Amniotic epithelial cell (primary cell): Measurements from ENCODE around the gene SAA2.
"Not testable (repeated sequence)": the region's sequence is repeated elsewhere in the genome, so short reads cannot be mapped to it uniquely, and the experiment has no call there.

ENCODE experiments used
- DNase-seq: peaks from one replicate; pipeline ENCODE4 v3.0.0-alpha.2; 2010; ENCODE audit warnings: low read depth

Gene SAA2

DNA sequence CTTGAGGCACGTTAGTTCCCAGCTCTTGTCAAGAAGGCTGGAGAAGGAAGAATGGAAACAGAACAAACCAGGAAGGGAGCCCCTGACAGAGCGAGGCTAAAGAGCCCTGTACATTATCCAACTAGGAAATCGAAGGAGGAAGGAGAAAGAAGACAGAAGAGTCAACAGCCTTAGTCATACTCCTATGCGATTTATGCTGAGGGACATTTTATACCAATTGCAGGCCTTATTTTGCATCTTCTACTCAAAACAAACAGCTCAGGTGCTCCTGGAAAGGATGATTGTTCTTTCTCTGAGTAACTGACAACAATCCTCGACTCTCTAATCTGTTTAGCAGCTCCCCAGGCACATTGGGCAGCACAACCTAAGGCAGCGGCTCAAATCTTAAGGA is 1.3 kb downstream of the SAA2 start:
- not testable (repeated sequence) for DNase-seq

GRCh38 chr11:18246379-18247190 is 1.9 kb downstream of the SAA2 start:
- not testable (repeated sequence) for DNase-seq

- peak; percentile 27 for DNase-seq
Measured at GRCh38 chr11:18245396-18245795, 3.1 kb downstream of the SAA2 start.

- peak; percentile 67 for DNase-seq
Measured at GRCh38 chr11:18243783-18244362, 4.6 kb downstream of the SAA2 start.

GRCh38 chr11:18239655-18240054 is 8.8 kb downstream of the SAA2 start:
- no peak for DNase-seq

GRCh38 chr11:18236664-18237356 is 11.7 kb downstream of the SAA2 start, which contains the start of gene SAA4:
TSS of gene SAA4 (minus strand) at chr11:18236802. CDS start at chr11:18235926, 876 bp downstream.
- no peak for DNase-seq

DNA sequence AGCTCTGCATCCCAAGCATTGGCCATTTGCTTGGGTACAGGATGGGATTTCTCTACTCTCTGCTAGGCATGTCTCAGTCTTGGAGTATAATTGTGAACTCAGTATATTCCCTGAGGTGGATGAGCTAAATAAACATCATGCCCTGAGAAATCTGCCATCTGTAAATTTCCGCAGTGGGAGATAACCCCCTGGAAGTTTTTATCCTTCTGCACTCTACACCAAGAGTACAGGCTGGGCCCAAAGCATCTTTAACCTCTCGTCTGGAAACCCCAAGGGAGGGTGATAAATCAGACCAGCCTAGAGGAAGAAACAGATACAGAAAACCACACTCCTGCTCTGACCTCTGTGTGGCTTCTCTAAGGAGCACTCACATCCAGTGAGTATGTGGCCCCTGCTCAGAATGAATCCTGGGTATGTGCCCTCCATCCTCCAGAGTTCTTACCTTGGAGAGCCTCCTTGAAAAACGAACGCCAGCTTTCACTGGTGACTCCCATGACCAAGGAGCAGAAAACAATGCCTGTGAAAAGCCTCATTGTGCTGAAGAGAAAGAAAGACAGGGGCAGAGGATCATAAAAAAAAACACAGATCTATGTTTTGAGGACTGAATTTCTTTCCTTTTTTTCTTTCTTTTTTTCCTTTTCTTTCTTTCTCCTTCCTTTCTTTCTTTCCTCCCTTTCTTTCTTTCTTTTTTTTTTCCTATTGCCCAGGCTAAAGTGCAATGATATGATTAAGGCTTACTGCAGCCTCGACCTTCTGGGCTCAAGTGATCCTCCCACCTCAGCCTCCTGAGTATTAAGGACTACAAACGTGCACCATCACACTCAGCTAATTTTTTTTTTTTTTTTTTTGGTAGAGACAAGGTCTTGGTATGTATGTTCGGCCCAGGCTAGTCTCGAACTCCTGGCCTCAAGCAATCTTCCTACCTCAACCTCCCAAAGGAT is 12.8 kb downstream of the SAA2 start:
- DNase-seq: no peak

DNA sequence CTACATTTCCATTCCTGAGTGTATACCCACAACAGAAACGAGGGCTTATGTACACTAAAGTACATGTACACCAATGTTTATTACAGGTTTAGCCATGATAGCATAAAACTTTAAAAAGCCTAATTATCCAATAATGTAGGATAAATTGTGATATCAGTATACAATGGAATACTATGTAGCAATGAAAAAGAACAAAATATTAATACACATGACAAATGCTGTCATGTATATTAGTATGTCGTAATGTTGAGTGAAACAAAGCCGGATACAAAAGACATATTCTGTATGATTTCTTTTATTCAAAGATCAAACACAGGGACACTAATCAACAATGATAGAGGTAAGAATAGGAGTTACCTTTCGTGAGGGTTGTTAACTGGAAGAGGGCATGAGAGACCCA is 14.6 kb downstream of the SAA2 start:
- DNase-seq: no peak

DNA sequence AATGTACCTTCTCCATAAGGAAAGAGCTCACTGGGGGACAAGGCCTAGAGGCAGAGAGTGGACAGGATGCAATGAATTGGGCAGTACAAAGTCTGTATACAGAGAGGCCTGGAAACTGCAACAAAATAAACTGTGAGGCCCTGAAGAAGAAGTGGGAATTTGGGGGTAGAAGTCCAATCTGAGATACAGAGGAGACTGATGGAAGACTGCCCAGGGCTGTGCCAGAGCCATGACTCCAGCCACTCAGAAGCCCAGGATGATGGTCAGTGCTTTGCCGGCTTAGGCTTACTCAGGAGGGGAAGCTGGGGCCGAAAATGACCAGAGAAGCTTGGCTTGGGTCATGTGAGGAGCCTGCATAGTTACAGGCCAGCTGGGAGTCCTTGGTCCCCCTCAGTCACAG is 17.6 kb downstream of the SAA2 start:
- no peak for DNase-seq

GRCh38 chr11:18229501-18229900 is 19.0 kb downstream of the SAA2 start:
- DNase-seq: no peak

GRCh38 chr11:18225913-18226312 is 22.6 kb downstream of the SAA2 start:
- no peak for DNase-seq

- no peak for DNase-seq
Measured at GRCh38 chr11:18223591-18224387, 24.7 kb downstream of the SAA2 start.

- DNase-seq: no peak
Measured at GRCh38 chr11:18222814-18223421, 25.6 kb downstream of the SAA2 start.

DNA sequence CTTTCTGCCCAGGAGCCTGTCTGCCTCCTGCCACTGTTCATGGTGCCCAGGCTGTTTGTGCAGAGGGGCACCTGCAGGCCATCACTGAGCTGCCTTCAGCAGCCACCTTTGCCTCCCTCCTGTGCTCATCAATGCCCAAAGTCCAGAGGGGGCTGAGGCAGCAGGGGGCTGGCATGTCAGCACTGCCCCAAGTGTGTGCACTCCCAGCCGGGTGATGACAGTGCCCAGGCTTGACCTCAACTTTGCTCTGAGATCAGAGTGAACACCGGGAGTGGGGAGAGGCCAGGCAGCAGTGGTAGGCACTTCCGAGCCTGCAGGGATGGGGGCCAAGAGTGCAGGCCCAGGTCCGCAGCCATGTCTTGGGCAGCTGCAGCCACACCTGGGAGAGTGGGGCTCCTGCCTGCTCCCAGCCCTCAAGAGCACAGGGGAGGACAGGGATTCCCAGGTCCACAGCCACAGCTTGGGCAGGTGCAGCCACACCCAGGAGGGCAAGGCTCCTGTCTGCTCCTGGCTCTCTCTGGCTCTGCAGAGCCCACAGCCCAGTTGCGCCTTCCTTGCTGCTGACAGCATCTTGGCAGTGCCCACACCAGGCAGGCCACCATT is 27.1 kb downstream of the SAA2 start:
- DNase-seq: no peak

- DNase-seq: no peak
Measured at GRCh38 chr11:18209058-18209457, 39.4 kb downstream of the SAA2 start.

DNA sequence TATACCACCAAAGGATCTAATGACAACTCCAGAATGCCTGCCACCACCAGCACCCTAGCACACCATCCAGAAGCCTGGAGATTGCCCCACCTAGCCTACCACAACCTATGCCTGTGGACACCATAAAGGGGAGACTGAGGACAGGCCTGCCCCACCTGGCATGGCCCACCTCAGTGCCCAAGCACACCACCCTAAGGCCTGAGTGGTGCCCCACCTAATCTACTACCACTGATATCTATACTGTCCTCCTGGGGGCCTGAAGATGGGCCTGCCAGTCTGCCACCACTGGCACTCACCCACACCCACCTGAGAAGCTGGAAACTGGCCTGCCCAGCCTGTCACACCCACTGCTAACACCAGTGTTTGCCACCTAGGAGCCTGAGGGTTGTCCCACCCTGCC is 43.7 kb downstream of the SAA2 start:
- no peak for DNase-seq

GRCh38 chr11:18204220-18204619 is 44.2 kb downstream of the SAA2 start:
- no peak for DNase-seq

DNA sequence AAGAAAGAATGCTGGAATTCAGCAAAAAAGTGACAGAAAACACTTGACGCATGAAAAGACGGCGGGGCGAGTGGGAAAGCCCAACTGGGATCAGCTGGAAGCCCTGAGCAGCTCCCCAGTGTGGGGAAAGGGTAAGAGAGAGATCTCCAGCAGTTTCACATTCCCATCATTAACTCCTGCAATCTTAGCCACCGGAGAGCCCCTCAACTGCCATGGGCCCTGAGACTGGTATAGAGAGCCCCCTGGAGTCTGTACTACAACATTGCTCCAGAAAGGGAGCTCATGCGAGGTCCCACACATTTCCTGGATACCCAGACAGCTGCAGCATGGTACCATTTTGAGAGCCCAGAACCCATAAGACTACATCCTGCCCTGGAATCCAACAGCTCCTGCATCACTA is 44.7 kb downstream of the SAA2 start:
- DNase-seq: peak; percentile 17

DNA sequence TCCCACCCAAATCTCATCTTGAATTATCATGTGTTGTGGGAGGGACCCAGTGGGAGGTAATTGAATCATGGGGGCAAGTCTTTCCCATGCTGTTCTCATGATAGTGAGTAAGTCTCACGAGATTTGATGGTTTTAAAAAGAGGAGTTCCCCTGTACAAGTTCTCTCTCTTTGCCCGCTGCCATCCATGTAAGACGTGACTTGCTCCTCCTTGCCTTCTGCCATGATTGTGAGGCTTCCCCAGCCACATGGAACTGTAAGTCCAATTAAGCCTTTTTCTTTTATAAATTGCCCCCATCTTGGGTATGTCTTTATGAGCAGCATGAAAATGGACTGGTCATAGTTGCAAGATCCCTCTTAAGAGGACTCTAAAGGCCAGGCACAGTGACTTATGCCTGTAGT is 50.7 kb downstream of the SAA2 start:
- not testable (repeated sequence) for DNase-seq

DNA sequence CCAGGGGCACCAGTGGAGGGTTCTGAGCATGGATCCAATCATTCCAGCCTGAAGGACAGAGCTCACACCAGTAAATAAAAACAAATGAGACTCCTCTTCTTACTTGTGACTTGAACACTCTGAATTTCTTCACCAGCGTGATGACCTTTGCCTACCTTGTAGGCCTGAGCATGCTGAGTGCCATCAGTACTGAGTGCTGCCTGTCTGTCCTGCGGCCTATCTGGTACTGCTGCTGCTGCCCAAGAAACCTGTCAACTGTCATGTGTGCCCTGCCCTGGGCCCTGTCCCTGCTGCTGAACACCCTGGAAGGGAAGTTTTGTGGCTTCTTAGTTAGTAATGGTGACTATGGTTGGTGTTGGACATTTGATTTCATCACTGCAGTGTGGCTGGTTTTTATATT is 51.9 kb downstream of the SAA2 start:
- no peak for DNase-seq
